Mesothelial cell of epicardium (in vitro differentiated cells): Measurements from ENCODE around the gene HDAC9. TPM values are rescaled to one million over a fixed set of nuclear protein-coding genes. Genes with fewer than 3 reads are reported as not detected.
A peak's percentile ranks its signal among the peaks of the same experiment; 100 is the strongest.

Experiments used
- DNase-seq, 2 experiments: peaks; one replicate each; pipeline ENCODE4 v3.0.0; 2021; ENCODE audit warnings: low spot score in 2 of 2; ENCODE audit not compliant: unreplicated experiment in 2 of 2
- H3K27ac Mint-ChIP-seq: 2 replicates; pipeline ENCODE4 v1.8.0; 2021; ENCODE audit warnings: mixed read lengths
- H3K27me3 Mint-ChIP-seq: 2 replicates; pipeline ENCODE4 v1.8.0; 2021; ENCODE audit warnings: low read depth, mixed read lengths
- H3K36me3 Mint-ChIP-seq: 2 replicates; pipeline ENCODE4 v1.8.0; 2021; ENCODE audit warnings: mixed read lengths
- H3K4me1 Mint-ChIP-seq: 2 replicates; pipeline ENCODE4 v1.8.0; 2021; ENCODE audit warnings: mixed read lengths
- H3K4me3 Mint-ChIP-seq: 2 replicates; pipeline ENCODE4 v1.8.0; 2021; ENCODE audit warnings: mild to moderate bottlenecking, moderate library complexity, mixed read lengths
- H3K9me3 Mint-ChIP-seq: 2 replicates; pipeline ENCODE4 v1.8.0; 2021; ENCODE audit warnings: mixed read lengths
- CTCF ChIP-seq: fragments of 200-600 bp; sonication (generic); IDR thresholded peaks from one replicate; pipeline ENCODE4 v1.5.0; 2021; ENCODE audit warnings: antibody characterized with exemption; ENCODE audit not compliant: unreplicated experiment
- total RNA-seq: library from RNA; stranded (reverse); gene quantifications from 3 replicates; pipeline ENCODE4 v1.2.1, GENCODE V29; 2021

HDAC9 gene
- total RNA-seq, 1 donor from 2014 or later, result 37.4 TPM

- no peak overlapping the region for H3K4me3 Mint-ChIP-seq
- no peaks in the 10 kb centered on the region for H3K9me3 Mint-ChIP-seq
- no peak overlapping the region for H3K27ac Mint-ChIP-seq
- no peak for DNase-seq
- TF ChIP-seq CTCF, result no peak
- peaks cover 19% of the 10 kb centered on the region for H3K4me1 Mint-ChIP-seq
- no peaks in the 10 kb centered on the region for H3K36me3 Mint-ChIP-seq
- no peaks in the 10 kb centered on the region for H3K27me3 Mint-ChIP-seq
Observed at GRCh38 chr7:18475488-18475887, 20.1 kb upstream of the HDAC9 start.

GRCh38 chr7:18481776-18482175 is 13.8 kb upstream of the HDAC9 start:
- peaks cover 25% of the 10 kb centered on the region for H3K4me1 Mint-ChIP-seq
- H3K27ac Mint-ChIP-seq, result peak overlapping the region; percentile 0
- H3K9me3 Mint-ChIP-seq, result no peaks in the 10 kb centered on the region
- H3K4me3 Mint-ChIP-seq, result no peak overlapping the region
- no peak for TF ChIP-seq CTCF
- H3K36me3 Mint-ChIP-seq, result no peaks in the 10 kb centered on the region
- H3K27me3 Mint-ChIP-seq, result no peaks in the 10 kb centered on the region
- no peak for DNase-seq

- no peaks in the 10 kb centered on the region for H3K4me1 Mint-ChIP-seq
- H3K9me3 Mint-ChIP-seq, result no peaks in the 10 kb centered on the region
- DNase-seq, result no peak
- H3K4me3 Mint-ChIP-seq, result no peak overlapping the region
- no peak for TF ChIP-seq CTCF
- no peak overlapping the region for H3K27ac Mint-ChIP-seq
- no peaks in the 10 kb centered on the region for H3K27me3 Mint-ChIP-seq
- H3K36me3 Mint-ChIP-seq, result no peaks in the 10 kb centered on the region
Observed at GRCh38 chr7:18488049-18488448, 7.5 kb upstream of the HDAC9 start.

- H3K36me3 Mint-ChIP-seq, result no peaks in the 10 kb centered on the region
- H3K4me3 Mint-ChIP-seq, result no peak overlapping the region
Observed at GRCh38 chr7:18489624-18490023, 5.9 kb upstream of the HDAC9 start.

GRCh38 chr7:18491871-18492270 is 3.7 kb upstream of the HDAC9 start:
- Mint-ChIP-seq H3K4me3 (no peak overlapping the region), H3K27ac (no peak overlapping the region)

More at GRCh38 chr7:18489624-18490023, 5.9 kb upstream of the HDAC9 start:
- H3K27me3 Mint-ChIP-seq, result no peaks in the 10 kb centered on the region
- H3K9me3 Mint-ChIP-seq, result no peaks in the 10 kb centered on the region
- TF ChIP-seq CTCF, result no peak
- no peaks in the 10 kb centered on the region for H3K4me1 Mint-ChIP-seq
- no peak overlapping the region for H3K27ac Mint-ChIP-seq
- no peak for DNase-seq

More at GRCh38 chr7:18491871-18492270, 3.7 kb upstream of the HDAC9 start:
- no peak for DNase-seq
- Mint-ChIP-seq H3K36me3 (no peaks in the 10 kb centered on the region), H3K4me1 (peaks cover 20% of the 10 kb centered on the region), H3K27me3 (no peaks in the 10 kb centered on the region), H3K9me3 (no peaks in the 10 kb centered on the region)
- TF ChIP-seq CTCF, result no peak
